ENCODE results near the gene CAV2. TPM values are rescaled to one million over a fixed set of nuclear protein-coding genes. Genes with fewer than 3 reads are reported as not detected.

The CAV2 gene
- total and polyA plus RNA-seq, 2 of the 8 experiments (the other 6 are each of a cell fraction or from before 2014, with no cell fraction given), result 2.8 to 4.7 TPM

GRCh38 chr7:116491887-116492653 lies 7.5 kb upstream of the CAV2 start:
- no peaks in the 10 kb centered on the region for H3K27me3 ChIP-seq (replicated peaks in 1 of 4; ENCODE audit: control insufficient read depth in 3 of 4, extremely low read depth in 1 of 4, insufficient read depth in 3 of 4, low read length in 3 of 4)
- 68% methylated on average over 3 of the region's 3 CpGs; no CpG with 5 or more reads in 1 of the 2 experiments for WGBS, 2 experiments (ENCODE audit: extremely low coverage in 1 of 2, insufficient coverage in 1 of 2, insufficient read length in 1 of 2, insufficient replicate concordance in 2 of 2, low coverage in 1 of 2, low lambda C conversion rate in 2 of 2, missing lambda C conversion rate in 1 of 2)
- DNase-seq (ENCODE audit: low read depth in 1 of 2, low spot score in 2 of 2), result no peak
- H2BK120ac ChIP-seq (replicated peaks; ENCODE audit: low read depth, low read length), result no peak overlapping the region
- H4K5ac ChIP-seq (ENCODE audit: insufficient read length, low read depth, low read length), result no peak overlapping the region
- H3K23ac ChIP-seq (ENCODE audit: insufficient read length), result no peak overlapping the region
- H3K56ac ChIP-seq (replicated peaks; ENCODE audit: insufficient read length, low read depth, low read length), result no peak overlapping the region
- H3K9me3 ChIP-seq (ENCODE audit: insufficient read depth in 2 of 2, low read depth in 1 of 2, low read length in 1 of 2), result no peaks in the 10 kb centered on the region
- no peak overlapping the region for H2BK15ac ChIP-seq (ENCODE audit: low read length)
- H3K18ac ChIP-seq (ENCODE audit: extremely low read depth, low read length), result no peak overlapping the region
- H4K20me1 ChIP-seq (replicated peaks in 1 of 2; ENCODE audit: control insufficient read depth in 1 of 2, insufficient read depth in 2 of 2, low read length in 2 of 2), result no peaks in the 10 kb centered on the region
- H2BK20ac ChIP-seq (ENCODE audit: low read length), result no peak overlapping the region
- H3K4me1 ChIP-seq (replicated peaks in 1 of 4; ENCODE audit: control insufficient read depth in 3 of 4, insufficient read depth in 4 of 4, low read length in 3 of 4), result no peaks in the 10 kb centered on the region
- H3K4ac ChIP-seq (replicated peaks; ENCODE audit: insufficient read length, low read depth, low read length), result no peak overlapping the region
- H2BK5ac ChIP-seq (ENCODE audit: low read depth, low read length), result no peak overlapping the region
- FAIRE-seq, result no peak
- H4K91ac ChIP-seq (replicated peaks; ENCODE audit: insufficient read length, low read length), result no peak overlapping the region
- H3K9ac ChIP-seq (replicated peaks in 1 of 4; ENCODE audit: extremely low read depth in 1 of 4, low read depth in 3 of 4, low read length in 3 of 4), result no peak overlapping the region
- no peak overlapping the region for H2AFZ ChIP-seq (ENCODE audit: low read length)
- H2BK12ac ChIP-seq (ENCODE audit: low read depth, low read length), result no peak overlapping the region
- H2AK5ac ChIP-seq (ENCODE audit: low read depth, low read length), result no peak overlapping the region
- H3K14ac ChIP-seq (ENCODE audit: insufficient read length), result no peak overlapping the region
- no peak for TF ChIP-seq SP4 (IDR thresholded peaks at IDR 0.05; ENCODE audit: low read length)
- no peak for TF ChIP-seq TAF7 (optimal IDR thresholded peaks at IDR 0.05; ENCODE audit: borderline replicate concordance, low read depth, low read length)
- no peak for TF ChIP-seq TCF12 (IDR thresholded peaks at IDR 0.05; ENCODE audit: low read depth, low read length)
- no peak for TF ChIP-seq SAP30 (IDR thresholded peaks at IDR 0.05; ENCODE audit: insufficient read depth, insufficient replicate concordance, low read length)
- no peak for TF ChIP-seq EP300 (IDR thresholded peaks at IDR 0.05; ENCODE audit: borderline replicate concordance in 1 of 2, low read depth in 2 of 2, low read length in 2 of 2)
- TF ChIP-seq TBP (IDR thresholded peaks at IDR 0.05; ENCODE audit: low read depth, low read length), result no peak
- no peak for TF ChIP-seq SIX5 (IDR thresholded peaks at IDR 0.05; ENCODE audit: low read depth, low read length)
- H3K23me2 ChIP-seq (ENCODE audit: low read depth, low read length), result no peaks in the 10 kb centered on the region
- ChIA-PET CTCF (ENCODE audit: partially characterized antibody) (interaction anchor here (0.6 kb wide), 1 partner anchor 221 kb away, joined by 3 read pairs; no protein-coding TSS in a partner anchor), POLR2A (ENCODE audit: partially characterized antibody) (no interaction called here)
- H4K8ac ChIP-seq (ENCODE audit: extremely low read depth, insufficient read depth, low read length), result no peak overlapping the region
- no peaks in the 10 kb centered on the region for H3K79me1 ChIP-seq (ENCODE audit: low read depth, low read length)
- no peaks in the 10 kb centered on the region for H3K36me3 ChIP-seq (ENCODE audit: control insufficient read depth in 2 of 4, insufficient read depth in 4 of 4, low read length in 3 of 4)
- H3K27ac ChIP-seq (ENCODE audit: low read depth, low read length), result no peak overlapping the region
- no peak overlapping the region for H3K4me2 ChIP-seq (ENCODE audit: insufficient read depth in 1 of 2, low read depth in 2 of 2, low read length in 2 of 2)
- H3K79me2 ChIP-seq (ENCODE audit: control insufficient read depth in 1 of 2, insufficient read depth in 2 of 2, low read length in 2 of 2), result no peaks in the 10 kb centered on the region
- H3K4me3 ChIP-seq (ENCODE audit: extremely low read depth in 1 of 4, insufficient read depth in 2 of 4, low read depth in 3 of 4, low read length in 4 of 4), result no peak overlapping the region
